GM10266 (cell line): ENCODE results near the gene ZFYVE16.
"Not testable (repeated sequence)": the region's sequence is repeated elsewhere in the genome, so short reads cannot be mapped to it uniquely, and the experiment has no call there.

Experiments
- DNase-seq: peaks from one replicate; pipeline ENCODE4 v3.0.0; 2012; ENCODE audit errors: extremely low spot score
- CTCF ChIP-seq: IDR thresholded peaks from 2 replicates; pipeline ENCODE4 v1.5.1; 2012; ENCODE audit warnings: mild to moderate bottlenecking, low read depth; ENCODE audit not compliant: control insufficient read depth, insufficient read depth; ENCODE audit errors: missing control alignments

The ZFYVE16 gene

DNA sequence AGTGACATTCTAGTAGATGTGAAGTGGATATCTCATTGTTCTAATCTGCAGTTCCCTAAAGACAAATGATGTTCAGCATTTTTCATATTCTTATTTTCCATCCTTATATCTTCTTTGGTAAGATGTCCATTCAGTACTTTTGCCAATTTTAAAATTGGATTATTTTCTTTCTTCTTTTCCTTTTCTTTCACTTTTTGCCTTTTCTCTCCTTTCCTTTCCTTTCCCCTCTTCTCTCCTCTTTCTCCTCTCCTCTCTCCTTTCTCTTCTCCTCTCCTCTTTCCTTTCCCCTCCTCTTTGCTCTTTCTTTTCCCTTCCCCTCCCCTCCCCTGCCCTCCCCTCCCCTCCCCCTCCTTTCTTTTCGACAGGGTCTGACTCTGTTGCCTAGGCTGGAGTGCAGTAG, 10.1 kb downstream of the ZFYVE16 start:
- DNase-seq, result no peak
- TF ChIP-seq CTCF, result no peak

- DNase-seq, result not testable (repeated sequence)
These were observed 16.5 kb downstream of the ZFYVE16 start for GRCh38 chr5:80424365-80424764.

GRCh38 chr5:80435476-80435875, 27.6 kb downstream of the ZFYVE16 start:
- DNase-seq, result no peak
- TF ChIP-seq CTCF, result no peak

DNA sequence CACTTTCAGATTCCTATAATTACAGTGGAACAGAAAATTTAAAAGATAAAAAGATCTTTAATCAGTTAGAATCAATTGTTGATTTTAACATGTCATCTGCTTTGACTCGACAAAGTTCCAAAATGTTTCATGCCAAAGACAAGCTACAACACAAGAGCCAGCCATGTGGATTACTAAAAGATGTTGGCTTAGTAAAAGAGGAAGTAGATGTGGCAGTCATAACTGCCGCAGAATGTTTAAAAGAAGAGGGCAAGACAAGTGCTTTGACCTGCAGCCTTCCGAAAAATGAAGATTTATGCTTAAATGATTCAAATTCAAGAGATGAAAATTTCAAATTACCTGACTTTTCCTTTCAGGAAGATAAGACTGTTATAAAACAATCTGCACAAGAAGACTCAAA, 29.5 kb downstream of the ZFYVE16 start:
- TF ChIP-seq CTCF, result no peak
- DNase-seq, result no peak

- TF ChIP-seq CTCF, result no peak
These were observed 30.9 kb downstream of the ZFYVE16 start for GRCh38 chr5:80438739-80439138.

DNA sequence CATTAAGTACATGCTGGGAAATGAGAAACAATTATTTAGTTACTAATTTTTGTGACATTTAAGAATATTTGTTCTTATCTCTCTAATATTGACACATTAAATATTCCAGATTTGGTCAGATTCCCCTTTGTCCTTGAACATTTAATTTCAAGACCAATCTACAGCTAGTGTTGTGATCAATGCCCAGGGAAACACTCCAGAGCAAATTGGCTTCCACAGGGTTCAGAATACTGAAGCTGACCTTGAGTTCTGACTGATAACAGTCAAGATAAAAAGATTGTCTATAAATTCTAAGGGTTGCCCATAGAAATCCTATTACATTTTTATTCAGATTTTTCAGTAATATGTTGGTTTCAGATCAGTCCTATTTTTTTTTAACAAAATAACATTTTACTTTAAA, 31.3 kb downstream of the ZFYVE16 start:
- no peak for TF ChIP-seq CTCF
- no peak for DNase-seq

More at GRCh38 chr5:80438739-80439138, 30.9 kb downstream of the ZFYVE16 start:
- no peak for DNase-seq

- DNase-seq, result no peak
These were observed 34.9 kb downstream of the ZFYVE16 start for GRCh38 chr5:80442742-80443141.

More at GRCh38 chr5:80442742-80443141, 34.9 kb downstream of the ZFYVE16 start:
- TF ChIP-seq CTCF, result no peak
